HepG2 (cell line): ENCODE measurements around the gene MRPL34. TPM values are rescaled to one million over a fixed set of nuclear protein-coding genes. Genes with fewer than 3 reads are reported as not detected.
A peak's percentile ranks its signal among the peaks of the same experiment; 100 is the strongest.

Experiments
- ATAC-seq: fragments of 200-7000 bp; cut with Tn5 transposase; 3 replicates; pipeline ENCODE4 v1.9.1; 2020; ENCODE audit warnings: mild to moderate bottlenecking, moderate library complexity
- BruUV-seq: library from RNA; stranded (reverse); fragments of 400-500 nt; replicated peaks from 2 replicates; lab custom pipeline; 2021; lab: Mats Ljungman, UMichigan
- CTCF ChIA-PET: fragments of 300-600 bp; formaldehyde crosslinking; extraction: SDS; loops from one replicate; lab custom pipeline; 2021; ENCODE audit warnings: low total read pairs, inconsistent platforms, low intra/inter-chr PET ratio; lab: Yijun Ruan, JAX
- POLR2A ChIA-PET: fragments of 350-600 bp; sonication (Branson Sonifier 250); formaldehyde crosslinking; loops from one replicate; lab custom pipeline; 2020; ENCODE audit warnings: antibody characterized with exemption, inconsistent platforms; lab: Yijun Ruan, JAX
- DNase-seq: peaks from one replicate; pipeline ENCODE4 v3.0.0-alpha.2; 2015; ENCODE audit warnings: low spot score
- FAIRE-seq: peaks from 3 replicates; lab custom pipeline; 2011; peaks lifted over from hg19 to GRCh38; lab: Jason Lieb, UNC
- H2AFZ ChIP-seq: one replicate; pipeline ENCODE4 v1.6.1; 2011; ENCODE audit warnings: low read length, inconsistent platforms
- H3K27ac ChIP-seq: fragments of 300-600 bp; 3 replicates; pipeline ENCODE4 v1.8.0; 2011; ENCODE audit warnings: mixed run types, mild to moderate bottlenecking, mixed read lengths, low read length, inconsistent platforms; ENCODE audit not compliant: insufficient read depth; ENCODE audit errors: extremely low read length
- H3K27me3 ChIP-seq, 2 experiments: fragments of 200-600 bp in 1 of 2; 2 replicates in 1 of 2; 3 replicates in 1 of 2; pipeline versions ENCODE4 v1.6.0 to v1.8.0; 2011; ENCODE audit warnings: low read length in 2 of 2, mild to moderate bottlenecking in 2 of 2, moderate library complexity in 2 of 2, inconsistent platforms in 1 of 2; ENCODE audit not compliant: insufficient read depth in 2 of 2, control insufficient read depth in 1 of 2
- H3K36me3 ChIP-seq, 2 experiments: fragments of 200-600 bp in 1 of 2; replicated peaks in 1 of 2; 2 replicates in 1 of 2; 3 replicates in 1 of 2; pipeline versions ENCODE4 v1.5.1 to v1.8.0; 2011; ENCODE audit warnings: low read length in 2 of 2, inconsistent platforms in 1 of 2; ENCODE audit not compliant: insufficient read depth in 2 of 2, control insufficient read depth in 1 of 2
- H3K4me1 ChIP-seq: 2 replicates; pipeline ENCODE4 v1.5.1; 2012; ENCODE audit warnings: low read length, inconsistent platforms; ENCODE audit not compliant: insufficient read depth
- H3K4me2 ChIP-seq: 2 replicates; pipeline ENCODE4 v1.6.0; 2011; ENCODE audit warnings: low read depth, low read length, inconsistent platforms
- H3K4me3 ChIP-seq, 3 experiments: fragments of 200-600 bp in 1 of 3; sonication (generic), shearing (Covaris generic) in 1 of 3; replicated peaks in 1 of 3; 2 replicates each; pipeline ENCODE4 v1.5.1; 2011 to 2016; ENCODE audit warnings: low read length in 3 of 3, inconsistent platforms in 2 of 3, low read depth in 2 of 3, mild to moderate bottlenecking in 2 of 3, control low read depth in 1 of 3, mixed read lengths in 1 of 3; ENCODE audit not compliant: insufficient read depth in 1 of 3
- H3K79me2 ChIP-seq: one replicate; pipeline ENCODE4 v1.6.1; 2011; ENCODE audit warnings: low read length, inconsistent platforms; ENCODE audit not compliant: insufficient read depth
- H3K9ac ChIP-seq: 2 replicates; pipeline ENCODE4 v1.6.0; 2011; ENCODE audit warnings: mild to moderate bottlenecking, low read depth, low read length, inconsistent platforms; ENCODE audit not compliant: insufficient read depth
- H3K9me3 ChIP-seq: 2 replicates; pipeline ENCODE4 v1.5.1; 2012; ENCODE audit warnings: mild to moderate bottlenecking, low read length
- H4K20me1 ChIP-seq: 2 replicates; pipeline ENCODE4 v1.6.0; 2011; ENCODE audit warnings: inconsistent platforms, mild to moderate bottlenecking, low read length, moderate library complexity; ENCODE audit not compliant: insufficient read depth
- ATF3 ChIP-seq: sonication (generic); formaldehyde crosslinking; IDR thresholded peaks from 2 replicates; pipeline ENCODE4 v1.4.0; 2020; ENCODE audit warnings: missing genetic modification reagents
- ESRRA ChIP-seq: sonication (generic); formaldehyde crosslinking; IDR thresholded peaks from 2 replicates; pipeline ENCODE4 v1.5.1; 2020; ENCODE audit warnings: mild to moderate bottlenecking, low read depth, missing genetic modification reagents
- FOXO1 ChIP-seq: sonication (generic); formaldehyde crosslinking; IDR thresholded peaks from 2 replicates; pipeline ENCODE4 v1.4.0; 2020; ENCODE audit warnings: missing genetic modification reagents
- HDAC6 ChIP-seq: fragments of 200-600 bp; sonication (generic); IDR thresholded peaks from 2 replicates; pipeline ENCODE4 v1.7.0; 2017; ENCODE audit warnings: mild to moderate bottlenecking, antibody characterized with exemption, low read length, low read depth
- KDM2A ChIP-seq: sonication (generic); formaldehyde crosslinking; IDR thresholded peaks from 2 replicates; pipeline ENCODE4 v1.4.0; 2020; ENCODE audit warnings: low read depth, missing genetic modification reagents, borderline replicate concordance
- KLF16 ChIP-seq, 2 experiments: sonication (generic) in 1 of 2; formaldehyde crosslinking in 1 of 2; IDR thresholded peaks; 2 replicates each; pipeline versions ENCODE4 v1.6.1 to v1.8.0; 2016 to 2023; ENCODE audit warnings: missing genetic modification reagents in 2 of 2, missing compliant biosample characterization in 1 of 2
- NCOA5 ChIP-seq: sonication (generic); formaldehyde crosslinking; IDR thresholded peaks from 2 replicates; pipeline ENCODE4 v1.4.0; 2020; ENCODE audit warnings: missing genetic modification reagents
- PLRG1 ChIP-seq: fragments of 450-650 bp; conservative IDR thresholded peaks from 2 replicates; pipeline ENCODE4 v1.6.1; 2016
- RBFOX2 ChIP-seq: fragments of 200-400 bp; formaldehyde crosslinking; IDR thresholded peaks from 2 replicates; pipeline ENCODE4 v1.6.1; 2017; ENCODE audit warnings: low read depth, mild to moderate bottlenecking, low read length
- ZIK1 ChIP-seq: sonication (generic); formaldehyde crosslinking; IDR thresholded peaks from 2 replicates; pipeline ENCODE4 v1.5.0; 2020; ENCODE audit warnings: mild to moderate bottlenecking, low read depth, missing genetic modification reagents, borderline replicate concordance
- ZNF20 ChIP-seq: sonication (generic); formaldehyde crosslinking; IDR thresholded peaks from 2 replicates; pipeline ENCODE4 v1.4.0; 2020; ENCODE audit warnings: mild to moderate bottlenecking, moderate library complexity, missing genetic modification reagents
- ZNF232 ChIP-seq: sonication (generic); formaldehyde crosslinking; IDR thresholded peaks from 2 replicates; pipeline ENCODE4 v1.4.0; 2020; ENCODE audit warnings: missing genetic modification reagents, borderline replicate concordance
- ZNF292 ChIP-seq: sonication (generic); formaldehyde crosslinking; IDR thresholded peaks from 2 replicates; pipeline ENCODE4 v1.8.1; 2022; ENCODE audit warnings: mild to moderate bottlenecking, low read depth, missing genetic modification reagents, borderline replicate concordance
- ZNF296 ChIP-seq: sonication (generic); formaldehyde crosslinking; conservative IDR thresholded peaks from 2 replicates; pipeline ENCODE4 v1.5.0; 2020; ENCODE audit warnings: mild to moderate bottlenecking, missing genetic modification reagents
- ZNF468 ChIP-seq: sonication (generic); formaldehyde crosslinking; IDR thresholded peaks from 2 replicates; pipeline ENCODE4 v1.8.0; 2022; ENCODE audit warnings: mild to moderate bottlenecking, moderate library complexity, missing genetic modification reagents
- ZNF543 ChIP-seq: sonication (generic); formaldehyde crosslinking; IDR thresholded peaks from 2 replicates; pipeline ENCODE4 v1.4.0; 2020; ENCODE audit warnings: mild to moderate bottlenecking, missing genetic modification reagents
- ZNF556 ChIP-seq: sonication (generic); formaldehyde crosslinking; IDR thresholded peaks from 2 replicates; pipeline ENCODE4 v1.4.0; 2020; ENCODE audit warnings: mild to moderate bottlenecking, missing genetic modification reagents, borderline replicate concordance
- ZNF660 ChIP-seq: sonication (generic); formaldehyde crosslinking; IDR thresholded peaks from 2 replicates; pipeline ENCODE4 v1.5.1; 2020; ENCODE audit warnings: mild to moderate bottlenecking, low read depth, missing genetic modification reagents, borderline replicate concordance
- ZNF770 ChIP-seq: sonication (generic); formaldehyde crosslinking; IDR thresholded peaks from 2 replicates; pipeline ENCODE4 v1.5.0; 2020; ENCODE audit warnings: mild to moderate bottlenecking, missing genetic modification reagents
- ZNF879 ChIP-seq: sonication (generic); formaldehyde crosslinking; IDR thresholded peaks from 2 replicates; pipeline ENCODE4 v1.8.1; 2023; ENCODE audit warnings: missing genetic modification reagents
- WGBS: methylation state at CpG from one replicate; pipeline ENCODE4 v1.1.6; 2017; ENCODE audit warnings: low lambda C conversion rate; 5-methylcytosine and 5-hydroxymethylcytosine counted together
- in situ Hi-C: cut with HindIII; loops from 2 replicates; pipeline ENCODE4 v1.10.0; 2017; ENCODE audit warnings: low pct_unique_long_range_greater_than_20kb; ENCODE audit not compliant: extremely low pct_ligation_motif_present
- intact Hi-C: fragments of 100-400 bp; cut with micrococcal nuclease; formaldehyde crosslinking; loops from one replicate; pipeline ENCODE4 v1.10.0; 2022; ENCODE audit not compliant: unreplicated experiment
- polyA plus RNA-seq, 8 experiments: library from polyadenylated mRNA; depleted of rRNA in 3 of 8; stranded (reverse) in 7 of 8; unstranded in 1 of 8; fragments of >200 nt; fragmentation: Illumina TruSeq in 4 of 8; extraction: Trizol in 4 of 8; gene quantifications; 2 replicates each; pipeline versions ENCODE4 v1.2.1 to v1.2.3, GENCODE V29; 2011 to 2016; ENCODE audit warnings: low read depth in 4 of 8, missing spikeins in 1 of 8, mixed read lengths in 1 of 8; ENCODE audit not compliant: insufficient read depth in 1 of 8
- total RNA-seq, 5 experiments: library from RNA; depleted of rRNA; stranded (reverse); fragments of >200 nt; fragmentation: Illumina TruSeq; extraction: Trizol; gene quantifications; 2 replicates each; pipeline ENCODE4 v1.2.3, GENCODE V29; 2016; ENCODE audit warnings: low read depth in 1 of 5
- TF ChIP-seq, protein P1 (sequence below): sonication (generic); formaldehyde crosslinking; IDR thresholded peaks from 2 replicates; pipeline ENCODE4 v1.5.0; 2020; ENCODE audit warnings: missing genetic modification reagents
- TF ChIP-seq, protein P2 (sequence below): sonication (generic); formaldehyde crosslinking; IDR thresholded peaks from 2 replicates; pipeline ENCODE4 v1.5.1; 2020; ENCODE audit warnings: missing genetic modification reagents, mild to moderate bottlenecking, borderline replicate concordance

Gene MRPL34
- total and polyA plus RNA-seq, 2 of the 13 experiments (the other 11 are each of a cell fraction or from before 2014, with no cell fraction given), result 74.0 to 77.3 TPM

DNA sequence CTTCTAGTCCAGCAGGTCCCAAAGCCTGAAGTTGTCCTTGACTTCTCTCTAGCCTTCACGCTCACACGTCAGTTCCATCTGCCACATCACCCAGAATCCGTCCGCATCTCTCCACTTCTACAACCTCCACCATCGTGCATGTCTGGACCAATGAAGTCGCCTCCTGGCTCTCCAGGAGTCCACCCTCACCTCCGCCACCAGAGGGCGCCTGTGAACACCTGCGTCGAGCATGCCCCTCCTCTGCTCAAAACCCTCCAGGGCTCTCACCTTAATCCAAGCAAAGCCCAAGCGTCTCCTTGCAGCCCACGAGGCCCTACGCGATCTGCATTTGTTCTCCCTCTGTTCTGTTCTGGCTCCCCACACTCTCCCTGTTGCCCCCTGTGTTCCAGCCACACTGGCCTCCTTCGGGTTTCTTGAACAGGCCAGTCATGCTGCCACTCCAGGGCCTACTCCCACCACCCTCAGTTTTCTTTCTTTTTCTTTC is 44.8 kb upstream of the MRPL34 start (continued):
- TF ChIP-seq, protein P1, sequence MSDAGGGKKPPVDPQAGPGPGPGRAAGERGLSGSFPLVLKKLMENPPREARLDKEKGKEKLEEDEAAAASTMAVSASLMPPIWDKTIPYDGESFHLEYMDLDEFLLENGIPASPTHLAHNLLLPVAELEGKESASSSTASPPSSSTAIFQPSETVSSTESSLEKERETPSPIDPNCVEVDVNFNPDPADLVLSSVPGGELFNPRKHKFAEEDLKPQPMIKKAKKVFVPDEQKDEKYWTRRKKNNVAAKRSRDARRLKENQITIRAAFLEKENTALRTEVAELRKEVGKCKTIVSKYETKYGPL (CRISPR knock-in tag), result no peak
- TF ChIP-seq ZNF660 (CRISPR knock-in tag) (no peak), ZNF292 (peak; percentile 43; the same call in 1 of the 2 replicates), ZNF556 (CRISPR knock-in tag) (0 out of 2 replicates have a peak, but pooled peaks have one; percentile 60), ZNF543 (CRISPR knock-in tag) (0 out of 2 replicates have a peak, but pooled peaks have one; percentile 39), ZNF20 (no peak), ZNF468 (no peak), KDM2A (peak; percentile 70; the same call in 1 of the 2 replicates), FOXO1 (CRISPR knock-in tag) (0 out of 2 replicates have a peak, but pooled peaks have one; percentile 45), ESRRA (CRISPR knock-in tag) (no peak)

DNA sequence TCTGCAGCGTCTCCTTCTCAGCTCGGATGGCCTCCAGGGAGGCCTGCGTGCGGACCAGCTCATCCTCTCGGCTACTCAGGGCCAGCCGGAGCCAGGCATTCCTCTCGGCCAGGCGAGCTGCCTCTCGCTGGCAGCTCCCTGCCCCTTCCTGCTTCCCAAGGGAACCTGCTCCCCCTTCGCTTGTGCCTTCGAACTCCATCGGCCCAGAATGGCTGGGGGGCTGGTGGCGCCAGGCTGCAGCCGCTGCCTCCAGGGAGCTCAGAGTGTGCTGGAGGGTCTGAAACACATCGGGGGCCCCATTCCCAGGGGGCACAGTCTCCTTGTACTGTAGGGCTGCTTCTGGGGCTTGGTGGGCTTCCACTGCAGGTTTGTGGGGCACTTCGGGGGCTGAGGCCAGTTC is 43.1 kb upstream of the MRPL34 start:
- Histone ChIP-seq H4K20me1 (no peaks in the 10 kb centered on the region), H3K4me2 (peak overlapping the region; percentile 12; the same call in 1 of the 2 replicates), H3K79me2 (peaks cover 2% of the 10 kb centered on the region), H3K27me3 (peaks cover 0 to under 1% of the 10 kb centered on the region in 2 experiments; a peak in 2 of 5 replicates), H3K4me1 (peaks cover 56% of the 10 kb centered on the region), H3K9me3 (no peaks in the 10 kb centered on the region), H2AFZ (no peak overlapping the region), H3K36me3 (no peaks in the 10 kb centered on the region), H3K27ac (no peak overlapping the region), H3K4me3 (no peak overlapping the region), H3K9ac (no peak overlapping the region)
- intact Hi-C loops (no loop called here), in situ Hi-C loops (no loop called here)
- BruUV-seq, result no TSS peak
- no peak for ATAC-seq
- DNase-seq, result no peak
- FAIRE-seq, result no peak
- POLR2A ChIA-PET, result interaction anchor here (1.6 to 3.4 kb wide), 3 partner anchors 15 to 47 kb away, joined by 4 to 13 read pairs (median 9); partner anchors contain the start of gene USE1
- 56% methylated on average over 14 of the region's 16 CpGs for WGBS
- CTCF ChIA-PET, result no interaction called here
- no peak for TF ChIP-seq ZIK1 (CRISPR knock-in tag)
- no peak for TF ChIP-seq ZNF232 (CRISPR knock-in tag)
- no peak for TF ChIP-seq RBFOX2
- TF ChIP-seq, protein P2, sequence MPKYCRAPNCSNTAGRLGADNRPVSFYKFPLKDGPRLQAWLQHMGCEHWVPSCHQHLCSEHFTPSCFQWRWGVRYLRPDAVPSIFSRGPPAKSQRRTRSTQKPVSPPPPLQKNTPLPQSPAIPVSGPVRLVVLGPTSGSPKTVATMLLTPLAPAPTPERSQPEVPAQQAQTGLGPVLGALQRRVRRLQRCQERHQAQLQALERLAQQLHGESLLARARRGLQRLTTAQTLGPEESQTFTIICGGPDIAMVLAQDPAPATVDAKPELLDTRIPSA (CRISPR knock-in tag), result no peak
- no peak for TF ChIP-seq NCOA5 (CRISPR knock-in tag)
- no peak for TF ChIP-seq ATF3 (CRISPR knock-in tag)
- no peak for TF ChIP-seq ZNF879 (CRISPR knock-in tag)
- TF ChIP-seq PLRG1, result no peak
- no peak for TF ChIP-seq KLF16 (CRISPR knock-in tag; IDR thresholded peaks at IDR 0.05)
- TF ChIP-seq HDAC6, result no peak
- peak; percentile 38; the same call in 1 of the 2 replicates for TF ChIP-seq ZNF770 (CRISPR knock-in tag)
- no peak for TF ChIP-seq ZNF296 (CRISPR knock-in tag)
